ENCODE data around the gene KIF22. TPM values are rescaled to one million over a fixed set of nuclear protein-coding genes. Genes with fewer than 3 reads are reported as not detected.

KIF22 gene
- total RNA-seq, 1 donor from 2014 or later, result 28.6 TPM

DNA sequence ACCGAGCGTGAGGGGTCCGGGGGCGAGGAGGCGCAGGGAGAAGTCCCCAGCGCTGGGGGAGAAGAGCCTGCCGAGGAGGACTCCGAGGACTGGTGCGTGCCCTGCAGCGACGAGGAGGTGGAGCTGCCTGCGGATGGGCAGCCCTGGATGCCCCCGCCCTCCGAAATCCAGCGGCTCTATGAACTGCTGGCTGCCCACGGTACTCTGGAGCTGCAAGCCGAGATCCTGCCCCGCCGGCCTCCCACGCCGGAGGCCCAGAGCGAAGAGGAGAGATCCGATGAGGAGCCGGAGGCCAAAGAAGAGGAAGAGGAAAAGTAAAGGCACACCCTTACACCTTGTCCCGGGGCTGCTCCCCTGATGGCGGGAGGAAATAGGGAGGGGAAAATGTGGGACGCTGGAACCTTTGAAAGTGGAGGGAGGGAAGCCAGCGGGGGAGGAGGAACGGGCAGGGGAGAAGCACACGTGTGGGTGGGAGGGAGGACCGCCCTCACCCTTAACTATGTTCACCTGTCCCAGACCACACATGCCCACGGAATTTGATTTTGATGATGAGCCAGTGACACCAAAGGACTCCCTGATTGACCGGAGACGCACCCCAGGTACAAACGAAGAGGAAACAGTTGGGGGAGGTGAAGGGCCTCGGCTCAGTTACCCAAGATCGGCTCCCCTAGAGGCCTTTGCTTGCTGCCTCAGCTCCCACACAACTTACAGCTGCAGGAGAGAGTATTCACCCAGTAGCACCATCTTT, 26.3 kb downstream of the KIF22 start:
- intact Hi-C loops (cut with DNase I), result loop anchor here (1.0 to 10.0 kb wide), 4 partner anchors 10 to 558 kb away; partner anchors contain the start of genes KIF22, MYL11 and TBC1D10B
- H3K27me3 ChIP-seq, result no peaks in the 10 kb centered on the region
- peaks cover 0 to 18% of the 10 kb centered on the region in 2 donors for H3K36me3 ChIP-seq
- H3K4me3 ChIP-seq, result peak overlapping the region; percentile 62 to 70
- no peak for TF ChIP-seq CTCF (IDR thresholded peaks at IDR 0.05)
- H3K4me1 ChIP-seq, result peaks cover 6 to 39% of the 10 kb centered on the region in 2 donors
- peak in 1 of 2 donors; percentile 83 for DNase-seq (ENCODE audit: low spot score in 2 of 2)
- H3K27ac ChIP-seq, result peak overlapping the region; percentile 88 to 94
- no peaks in the 10 kb centered on the region for H3K9me3 ChIP-seq

DNA sequence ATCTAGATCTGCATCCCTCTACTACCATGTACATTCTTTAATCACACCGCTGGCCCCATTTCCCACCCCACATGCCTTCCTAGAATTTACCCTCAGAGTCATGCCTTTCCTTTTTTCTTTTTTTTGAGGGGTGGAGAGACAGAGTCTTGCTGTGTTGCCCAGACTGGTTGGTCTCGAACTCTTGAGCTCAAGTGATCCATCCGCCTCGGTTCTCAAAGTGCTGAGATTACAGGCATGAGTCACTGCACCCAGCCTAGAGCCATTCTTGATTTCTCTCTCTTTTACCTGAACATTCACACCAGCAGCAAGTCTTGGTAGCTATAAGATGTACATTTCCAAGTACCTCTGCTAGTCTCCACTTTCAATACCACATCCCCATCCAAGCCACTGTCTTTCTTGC, 27.5 kb downstream of the KIF22 start:
- TF ChIP-seq CTCF (IDR thresholded peaks at IDR 0.05), result no peak
- H3K27me3 ChIP-seq, result no peaks in the 10 kb centered on the region
- no peak for DNase-seq (ENCODE audit: low spot score in 2 of 2)
- no peak overlapping the region for H3K4me3 ChIP-seq
- H3K9me3 ChIP-seq, result no peaks in the 10 kb centered on the region
- peaks cover 0 to 18% of the 10 kb centered on the region in 2 donors for H3K36me3 ChIP-seq
- intact Hi-C loops (cut with DNase I), result loop anchor here (10.0 kb wide), 1 partner anchor 557 kb away; the partner anchor contains the start of genes MYL11 and TBC1D10B
- no peak overlapping the region for H3K27ac ChIP-seq
- H3K4me1 ChIP-seq, result peaks cover 16 to 45% of the 10 kb centered on the region in 2 donors

DNA sequence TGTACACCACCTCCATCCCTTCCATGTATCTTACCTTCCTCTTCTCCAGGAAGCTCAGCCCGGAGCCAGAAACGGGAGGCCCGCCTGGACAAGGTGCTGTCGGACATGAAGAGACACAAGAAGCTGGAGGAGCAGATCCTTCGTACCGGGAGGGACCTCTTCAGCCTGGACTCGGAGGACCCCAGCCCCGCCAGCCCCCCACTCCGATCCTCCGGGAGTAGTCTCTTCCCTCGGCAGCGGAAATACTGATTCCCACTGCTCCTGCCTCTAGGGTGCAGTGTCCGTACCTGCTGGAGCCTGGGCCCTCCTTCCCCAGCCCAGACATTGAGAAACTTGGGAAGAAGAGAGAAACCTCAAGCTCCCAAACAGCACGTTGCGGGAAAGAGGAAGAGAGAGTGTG, 29.0 kb downstream of the KIF22 start:
- no peak for TF ChIP-seq CTCF (IDR thresholded peaks at IDR 0.05)
- DNase-seq (ENCODE audit: low spot score in 2 of 2), result no peak
- no peaks in the 10 kb centered on the region for H3K9me3 ChIP-seq
- no peaks in the 10 kb centered on the region for H3K27me3 ChIP-seq
- intact Hi-C loops (cut with DNase I), result loop anchor here (10.0 kb wide), 1 partner anchor 555 kb away; the partner anchor contains the start of genes MYL11 and TBC1D10B
- peak overlapping the region; percentile 54 to 76 for H3K4me3 ChIP-seq
- H3K36me3 ChIP-seq, result peaks cover 0 to 18% of the 10 kb centered on the region in 2 donors
- peaks cover 19 to 44% of the 10 kb centered on the region in 2 donors for H3K4me1 ChIP-seq
- H3K27ac ChIP-seq, result peak overlapping the region in 1 of 2 donors; percentile 92

- DNase-seq (ENCODE audit: low spot score in 2 of 2), result peak in 1 of 2 donors; percentile 88
- Histone ChIP-seq H3K27ac (peak within 1 kb of the TSS; percentile 90 to 92), H3K4me1 (peaks cover 23 to 44% of the 10 kb centered on the region in 2 donors), H3K36me3 (peaks cover 0 to 18% of the 10 kb centered on the region in 2 donors), H3K4me3 (peak within 1 kb of the TSS; percentile 54 to 76), H3K27me3 (no peaks in the 10 kb centered on the region), H3K9me3 (no peaks in the 10 kb centered on the region)
- intact Hi-C loops (cut with DNase I), result loop anchor here (1.0 to 5.0 kb wide), 3 partner anchors 43 to 247 kb away; partner anchors contain the start of genes ALDOA, CDIPT, HIRIP3 and INO80E
- no peak for TF ChIP-seq CTCF (IDR thresholded peaks at IDR 0.05)
These were observed 29.7 kb downstream of the KIF22 start, which contains the start of gene MVP for GRCh38 chr16:29820271-29820701. Gene MVP, plus strand, starts transcription at chr16:29820462. Its CDS starts 10,088 bp downstream, at chr16:29830550.

- Histone ChIP-seq H3K4me1 (peaks cover 28 to 50% of the 10 kb centered on the region in 2 donors), H3K27ac (peak overlapping the region; percentile 90 to 92), H3K9me3 (no peaks in the 10 kb centered on the region), H3K27me3 (no peaks in the 10 kb centered on the region), H3K36me3 (peaks cover 0 to 18% of the 10 kb centered on the region in 2 donors), H3K4me3 (peak overlapping the region; percentile 54 to 76)
- intact Hi-C loops (cut with DNase I), result loop anchor here (1.0 to 5.0 kb wide), 3 partner anchors 42 to 246 kb away; partner anchors contain the start of genes ALDOA, CDIPT, HIRIP3 and INO80E
- no peak for TF ChIP-seq CTCF (IDR thresholded peaks at IDR 0.05)
- no peak for DNase-seq (ENCODE audit: low spot score in 2 of 2)
These were observed 30.4 kb downstream of the KIF22 start for GRCh38 chr16:29820730-29821642.

Data from ascending aorta (tissue), 2 donors.